Gastroesophageal sphincter (tissue), 3 donors: ENCODE results near the gene FAM228B.

Experiments used
- CTCF ChIP-seq, 4 experiments: fragments of 200-600 bp in 2 of 4; fragments of 450-650 bp in 2 of 4; sonication (generic) in 1 of 4; IDR thresholded peaks; one replicate each; pipeline ENCODE4 v1.5.1; 2017 to 2019; ENCODE audit warnings: antibody characterized with exemption in 4 of 4, mild to moderate bottlenecking in 2 of 4, moderate library complexity in 2 of 4
- POLR2A ChIP-seq, 2 donors: fragments of 450-650 bp; IDR thresholded peaks; one replicate each; pipeline ENCODE4 v1.6.1; 2017; ENCODE audit warnings: antibody characterized with exemption in 2 of 2, mild to moderate bottlenecking in 2 of 2, moderate library complexity in 1 of 2

- TF ChIP-seq CTCF (IDR thresholded peaks at IDR 0.05) (no peak), POLR2A (IDR thresholded peaks at IDR 0.05) (no peak)
Measured at GRCh38 chr2:24087032-24087431, 36.2 kb upstream of the FAM228B start.
